Hematopoietic multipotent progenitor cell (in vitro differentiated cells): ENCODE results near the gene KRT36. TPM values are rescaled to one million over a fixed set of nuclear protein-coding genes. Genes with fewer than 3 reads are reported as not detected.

Source experiments
- DNase-seq, 3 donors: peaks; one replicate each; pipeline ENCODE4 v3.0.0-alpha.2; 2011 to 2015; ENCODE audit warnings: low read depth in 2 of 3, low spot score in 2 of 3
- total RNA-seq: library from RNA; depleted of rRNA; stranded (reverse); fragments of >200 nt; gene quantifications from one replicate; pipeline ENCODE4 v1.2.3, GENCODE V29; 2012

KRT36 gene
- total RNA-seq, 1 donor = not detected

DNA sequence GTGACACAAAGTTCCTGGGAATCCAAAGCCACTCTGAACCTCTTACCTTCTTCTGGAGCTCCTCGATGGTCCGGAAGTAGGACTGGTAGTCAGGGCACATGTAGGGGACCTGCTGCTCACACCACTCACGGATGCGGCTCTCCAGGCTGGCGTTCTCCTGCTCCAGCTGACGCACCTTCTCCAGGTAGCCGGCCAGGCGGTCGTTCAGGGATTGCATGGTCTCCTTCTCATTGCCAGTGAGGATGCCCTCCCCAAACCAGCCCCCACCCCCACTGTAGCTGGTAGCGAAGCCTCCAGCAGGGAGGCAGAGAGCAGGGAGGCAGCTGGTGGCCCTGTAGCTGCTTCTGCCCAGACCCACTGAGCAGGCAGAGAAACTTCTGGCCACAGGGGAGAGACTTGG lies 9.1 kb downstream of the KRT36 start:
- no peak for DNase-seq

DNA sequence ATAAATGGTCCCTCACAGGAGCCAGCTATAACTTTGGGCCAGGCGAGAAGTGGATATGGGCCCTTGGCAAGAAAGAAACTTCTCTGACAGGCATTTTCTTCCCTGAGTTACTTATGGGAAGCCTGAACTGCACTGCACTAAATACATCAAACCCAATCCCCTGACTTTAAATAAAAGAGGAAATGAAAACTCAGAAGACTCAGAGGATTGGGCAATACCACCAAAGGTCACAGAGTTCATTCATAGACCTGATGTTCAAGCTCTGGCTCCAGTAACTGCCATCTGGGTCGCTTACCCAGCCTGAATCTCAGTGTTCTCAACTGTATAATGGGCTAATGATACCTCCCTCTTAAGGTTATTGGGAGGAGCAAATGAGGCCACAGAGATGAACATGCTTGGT lies 9.6 kb downstream of the KRT36 start:
- DNase-seq = no peak

DNA sequence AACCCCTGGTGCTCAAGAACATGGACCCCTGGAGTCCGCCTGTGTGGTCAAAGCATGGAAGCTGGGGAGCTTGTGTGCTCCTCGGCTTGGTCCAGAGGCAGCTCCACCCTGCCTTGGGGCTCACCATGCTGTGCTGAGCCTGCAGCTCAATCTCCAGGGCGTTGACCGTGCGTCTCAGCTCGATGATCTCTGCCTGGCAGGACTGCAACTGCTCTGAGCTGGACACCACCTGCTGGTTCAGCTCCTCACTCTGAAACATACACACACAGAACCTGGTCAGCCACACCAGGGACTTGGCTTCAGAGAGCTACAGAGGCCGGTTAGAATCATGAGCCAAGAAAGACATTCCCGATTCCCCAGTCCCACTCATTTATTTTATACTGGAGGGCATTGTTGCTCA lies 11.5 kb downstream of the KRT36 start:
- DNase-seq = no peak

DNA sequence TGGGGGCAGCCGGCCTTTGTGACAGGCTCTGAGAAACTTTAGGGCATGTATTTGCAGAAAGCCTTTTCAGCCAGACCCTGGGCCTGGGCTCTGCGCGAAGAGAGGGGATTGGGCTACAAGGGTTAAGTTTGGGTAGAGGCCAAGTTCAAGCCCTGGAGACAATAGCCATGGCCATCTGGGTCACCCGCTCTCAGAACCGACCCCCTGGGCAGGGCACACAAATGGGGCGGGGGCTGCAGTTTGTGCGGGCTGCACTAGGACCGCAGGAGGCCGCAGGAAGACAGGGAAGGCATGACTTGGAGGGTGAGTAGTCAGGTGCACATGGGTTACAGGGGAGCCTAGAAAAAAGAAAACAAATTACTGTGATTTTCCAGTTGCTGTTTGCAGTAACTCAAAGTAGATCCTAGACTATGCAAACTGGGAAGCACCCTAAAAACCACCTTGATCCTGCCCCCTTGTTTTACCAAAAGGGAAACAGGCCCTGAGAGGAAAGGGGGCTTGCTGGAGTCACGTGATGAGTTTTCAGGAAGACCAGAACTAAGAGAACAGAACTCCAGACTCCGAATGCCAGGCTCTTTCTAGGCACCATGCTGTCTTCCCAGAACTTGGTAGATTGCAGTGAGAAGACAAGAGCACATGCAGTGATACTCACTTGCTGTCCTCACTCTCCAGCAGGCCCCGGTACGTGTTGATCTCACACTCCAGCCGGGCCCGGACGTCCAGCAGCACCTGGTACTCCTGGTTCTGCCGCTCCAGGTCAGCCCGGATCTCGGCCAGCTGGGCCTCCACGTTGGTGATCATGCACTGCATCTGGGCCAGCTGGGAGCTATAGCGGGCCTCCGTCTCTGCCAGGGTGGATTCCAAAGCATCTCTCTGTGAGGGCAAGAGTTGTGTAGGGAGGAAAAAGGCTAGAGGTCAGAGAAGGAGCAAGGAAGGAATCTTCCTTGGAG lies 12.6 kb downstream of the KRT36 start:
- no peak for DNase-seq

DNA sequence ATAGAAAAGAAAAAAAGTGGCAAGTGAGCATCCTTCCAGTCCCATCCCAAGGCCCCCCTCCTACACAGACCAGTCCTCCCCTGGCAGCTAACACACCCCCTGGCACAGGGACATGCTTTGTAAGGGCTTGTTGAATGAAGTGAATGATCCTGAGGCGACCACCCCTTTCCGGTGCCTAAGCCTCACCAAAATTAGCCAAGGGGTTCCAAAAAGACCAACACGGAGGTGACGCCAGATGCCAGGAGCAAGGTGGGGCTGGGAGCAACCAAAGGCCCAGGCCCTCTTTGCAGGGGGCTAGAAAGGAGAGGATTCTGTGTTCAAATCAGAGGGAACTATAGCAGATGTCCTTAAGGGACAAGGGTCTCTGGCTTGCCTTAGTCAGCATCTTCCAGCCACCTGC lies 14.3 kb downstream of the KRT36 start:
- no peak for DNase-seq

DNA sequence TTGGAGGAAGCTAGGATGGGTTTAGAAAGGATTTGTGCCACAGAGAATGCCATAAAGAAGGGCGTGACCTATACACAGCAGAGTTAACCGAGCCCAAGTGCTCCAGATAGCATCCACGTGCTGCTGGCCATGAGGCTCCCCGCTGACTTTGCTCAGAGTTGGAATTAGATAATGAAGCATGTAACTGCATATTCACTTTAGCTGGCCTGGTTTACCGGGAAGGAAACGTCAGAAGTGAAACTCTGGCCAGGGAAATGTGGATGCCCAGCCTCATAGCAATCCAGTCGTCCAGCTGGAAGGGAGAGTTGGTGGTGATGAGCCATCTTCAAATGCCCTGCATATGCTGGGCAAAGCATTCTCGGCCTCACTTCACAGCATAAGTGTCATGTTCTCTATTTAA lies 14.8 kb downstream of the KRT36 start:
- DNase-seq = no peak

DNA sequence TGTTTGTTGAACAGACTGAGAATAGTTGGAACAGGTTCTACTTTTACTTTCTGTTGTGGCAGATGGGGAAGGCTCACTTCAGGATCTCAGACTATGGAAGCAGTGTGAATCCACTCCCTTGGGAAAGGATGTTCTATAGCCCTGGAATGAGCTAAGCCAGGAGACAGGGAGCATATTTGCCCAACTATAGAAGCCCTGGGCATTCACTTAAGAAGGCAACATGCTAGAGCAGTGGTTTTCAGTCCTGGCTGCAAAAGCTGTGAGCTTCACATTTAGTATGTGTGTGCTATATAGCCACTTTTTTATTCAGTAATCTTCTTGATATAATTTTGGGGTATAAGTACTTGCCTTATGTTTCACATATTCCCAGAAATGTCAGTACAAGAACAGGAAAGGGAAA lies 21.4 kb downstream of the KRT36 start:
- no peak for DNase-seq

DNA sequence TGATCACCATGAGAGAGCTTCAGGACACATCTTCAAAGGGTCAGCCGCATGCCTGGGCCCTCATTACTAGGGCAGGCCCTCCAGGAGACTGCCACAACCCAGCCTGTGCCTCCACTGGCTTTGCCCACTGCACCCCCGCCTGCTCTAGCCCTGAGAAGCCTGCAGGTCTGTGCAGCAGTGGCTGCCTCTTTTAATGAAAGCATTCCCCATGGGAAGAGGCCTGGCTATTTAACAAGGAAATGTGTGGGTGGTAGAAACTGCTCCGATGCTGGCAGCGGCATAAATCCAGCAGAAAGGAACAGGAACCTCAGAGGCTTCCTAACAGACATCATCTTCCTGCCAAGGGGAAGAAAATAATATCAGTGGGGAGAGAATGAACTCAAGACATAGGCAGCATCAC lies 22.1 kb downstream of the KRT36 start:
- no peak for DNase-seq

DNA sequence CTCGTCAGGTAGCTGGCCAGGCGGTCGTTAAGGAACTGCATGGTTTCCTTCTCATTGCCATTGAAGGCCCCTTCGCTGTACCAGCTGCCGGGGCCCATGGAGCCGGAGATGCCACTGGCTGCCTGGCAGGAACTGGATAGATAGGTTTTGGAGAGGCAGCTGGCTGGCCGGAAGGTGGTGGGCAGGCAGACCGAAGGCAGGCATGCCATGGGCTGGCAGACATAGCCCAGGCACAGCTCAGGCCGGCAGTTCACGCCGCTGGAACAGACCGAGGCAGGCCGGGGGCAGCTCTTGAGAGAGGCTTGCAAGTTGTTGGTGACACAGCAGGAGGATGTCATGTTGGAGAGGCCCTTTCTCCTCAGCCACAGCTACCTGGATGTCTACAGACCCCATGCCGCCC lies 22.7 kb downstream of the KRT36 start, which contains the start of gene KRT32:
Gene KRT32, minus strand, starts transcription at position 399 of the 400 bp plus-strand sequence. Its CDS starts 61 bp downstream, at position 338.
- DNase-seq = no peak

DNA sequence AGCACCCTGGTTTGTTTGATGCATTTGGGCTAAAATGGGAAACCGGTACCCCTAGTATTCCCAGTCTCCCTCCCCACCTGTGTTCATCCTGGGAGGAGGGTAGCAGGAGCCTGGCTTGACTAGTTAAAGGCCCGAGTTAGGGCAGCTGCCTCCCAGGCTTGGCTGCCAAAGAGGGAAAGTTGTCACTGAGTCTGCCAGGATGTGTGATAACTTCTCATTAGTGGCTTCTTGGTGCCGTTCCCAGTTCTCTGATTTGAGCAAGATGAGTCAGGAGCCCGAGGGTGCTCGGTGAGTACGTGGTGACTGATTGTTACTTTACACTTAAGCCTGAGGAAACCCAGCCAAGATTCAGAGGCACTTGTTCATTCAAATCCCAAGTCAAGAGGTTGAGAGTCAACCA lies 25.0 kb downstream of the KRT36 start:
- DNase-seq = no peak

DNA sequence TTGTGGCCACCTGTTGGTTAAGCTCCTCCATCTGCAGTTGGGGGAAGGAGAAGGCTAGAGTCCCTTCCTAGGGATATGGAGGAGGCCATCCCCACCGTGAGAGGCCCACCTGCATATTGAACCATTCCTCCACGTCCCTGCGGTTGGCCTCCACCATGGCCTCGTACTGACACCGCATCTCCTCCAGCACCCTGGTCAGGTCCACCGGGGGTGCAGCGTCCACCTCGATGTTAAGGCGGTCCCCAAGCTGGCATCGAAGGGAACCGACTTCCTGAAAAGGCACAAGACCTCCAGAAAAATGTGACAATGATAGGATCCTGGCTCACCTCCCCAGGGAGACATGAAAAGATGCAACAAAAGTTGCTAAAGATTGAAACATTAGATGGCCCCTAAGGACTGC lies 25.5 kb downstream of the KRT36 start:
- no peak for DNase-seq

DNA sequence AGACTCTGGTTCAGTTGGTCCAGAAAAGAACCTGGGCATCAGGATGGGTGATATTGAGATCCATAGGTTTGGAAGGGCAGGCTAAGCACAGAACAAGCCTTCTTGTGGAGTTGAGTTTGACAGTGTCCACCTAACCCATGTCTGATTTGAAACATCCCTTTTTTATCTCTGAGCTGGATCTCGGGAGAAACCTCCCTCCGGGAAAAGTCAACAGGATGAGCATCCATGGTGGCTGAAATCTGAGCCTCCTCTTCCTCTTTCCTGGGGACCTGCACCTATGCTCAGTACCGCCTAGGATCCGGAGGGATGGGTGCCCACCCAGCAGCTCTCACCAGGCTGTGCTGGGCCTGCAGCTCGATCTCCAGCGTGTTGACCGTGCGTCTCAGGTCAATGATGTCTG lies 26.0 kb downstream of the KRT36 start:
- no peak for DNase-seq

DNA sequence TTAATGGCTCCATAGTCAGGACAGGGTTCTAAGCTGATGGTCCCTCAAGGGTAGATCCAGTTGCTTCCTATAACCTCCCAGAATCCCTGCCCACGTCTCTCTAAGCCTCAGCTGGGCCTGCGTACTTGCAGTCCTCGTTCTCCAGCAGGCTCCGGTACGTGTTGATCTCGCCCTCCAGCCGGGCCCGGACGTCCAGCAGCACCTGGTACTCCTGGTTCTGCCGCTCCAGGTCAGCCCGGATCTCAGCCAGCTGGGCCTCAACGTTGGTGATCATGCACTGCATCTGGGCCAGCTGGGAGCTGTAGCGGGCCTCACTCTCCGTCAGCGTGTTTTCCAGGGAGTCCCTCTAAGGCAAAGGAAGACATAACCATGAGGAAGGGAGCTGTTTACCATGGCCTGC lies 27.0 kb downstream of the KRT36 start:
- no peak for DNase-seq

DNA sequence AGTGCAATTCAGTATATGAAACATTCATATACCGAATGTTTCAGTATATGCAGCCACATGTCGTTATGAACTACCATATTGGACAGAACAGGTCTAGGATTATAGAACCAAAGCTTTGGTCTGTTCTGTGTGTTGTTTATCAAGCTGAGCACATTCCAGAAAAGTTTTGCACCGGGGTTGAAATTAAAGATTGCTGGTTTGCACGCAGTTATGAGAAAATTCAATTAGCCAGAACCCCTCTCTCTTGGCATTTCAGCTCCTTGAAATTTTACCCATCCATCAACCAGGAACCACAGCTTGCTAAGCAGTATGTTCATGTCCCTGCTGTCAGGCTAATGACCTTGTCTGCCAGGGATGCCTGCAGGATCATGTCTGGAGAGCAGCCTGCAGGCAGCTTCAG lies 32.0 kb downstream of the KRT36 start:
- no peak for DNase-seq

DNA sequence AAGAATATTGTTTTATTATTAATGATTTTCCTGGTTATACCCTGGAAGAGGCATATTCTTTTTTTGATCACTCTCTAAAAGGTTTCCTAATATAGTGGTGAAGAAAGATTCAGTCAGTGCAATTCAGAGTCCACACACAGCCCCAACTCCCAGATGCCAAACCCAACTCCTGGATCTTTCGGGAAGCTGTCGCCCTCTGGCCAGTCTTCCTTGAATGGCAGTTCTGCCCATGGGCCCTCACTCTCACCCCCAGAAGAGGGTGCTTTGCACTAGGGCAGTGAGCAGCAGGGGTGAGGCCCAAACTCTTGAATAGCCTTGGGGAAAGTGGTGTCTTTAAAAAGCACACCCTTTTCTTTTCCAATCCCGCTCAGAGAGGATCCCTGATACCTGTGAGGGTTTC lies 33.5 kb downstream of the KRT36 start:
- DNase-seq = no peak

DNA sequence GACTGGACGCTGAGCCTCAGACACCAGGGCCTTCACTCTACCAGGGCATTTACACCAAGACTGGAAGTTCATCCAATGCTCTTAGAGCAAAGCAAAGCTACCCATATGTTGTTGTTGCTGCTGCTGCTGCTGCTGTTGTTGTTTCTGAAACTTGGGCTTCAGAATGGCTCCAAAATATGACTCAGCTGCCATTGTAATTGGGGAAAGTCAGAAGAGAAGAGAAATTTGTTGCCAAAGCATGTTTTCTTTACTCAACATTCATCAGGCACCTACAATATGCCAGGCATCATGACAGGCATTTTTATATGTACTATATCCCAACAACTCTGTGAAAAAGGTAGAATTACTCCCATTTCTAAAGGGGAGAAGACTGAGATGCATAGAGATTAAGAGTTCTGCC lies 34.5 kb downstream of the KRT36 start:
- DNase-seq = no peak

DNA sequence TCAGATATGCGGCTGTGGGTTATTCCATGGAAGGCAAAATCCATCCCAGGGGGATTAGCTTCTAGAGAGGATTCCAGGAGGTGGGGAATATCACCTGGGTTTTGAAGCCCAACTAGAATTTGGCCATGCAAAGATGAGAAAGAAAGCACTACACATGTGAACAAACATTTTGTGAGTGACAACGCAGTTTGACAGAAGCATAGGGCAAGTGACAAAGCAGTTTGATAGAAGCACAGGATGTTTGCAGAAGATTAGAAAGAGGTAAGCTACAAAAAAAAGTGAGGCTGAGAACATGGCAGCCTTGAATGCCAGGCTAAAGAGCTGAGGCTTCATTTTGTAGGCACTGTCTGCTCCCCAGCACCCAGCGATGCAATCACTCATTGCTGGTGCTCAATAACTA lies 36.6 kb downstream of the KRT36 start:
- DNase-seq = peak in 2 of 3 donors; percentile 1 to 44

DNA sequence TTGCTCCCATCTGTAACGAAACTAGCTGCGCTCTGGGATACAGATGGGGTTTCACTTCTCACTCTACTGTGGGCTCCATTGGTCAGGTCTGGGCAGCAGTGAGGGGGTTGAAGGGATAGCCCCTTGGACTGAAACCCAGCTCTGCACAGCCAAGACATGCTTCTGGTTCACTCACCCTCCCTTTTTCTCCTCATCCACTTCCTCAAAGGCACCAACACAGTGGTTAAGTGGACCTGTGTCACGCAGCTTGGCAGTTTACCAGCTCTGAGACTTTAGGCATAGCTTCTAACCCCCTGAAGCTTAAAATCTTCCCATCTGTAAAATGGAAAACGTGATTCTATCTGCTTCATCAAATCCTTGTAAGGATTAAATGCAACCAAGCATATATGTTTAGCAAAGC lies 37.4 kb downstream of the KRT36 start:
- DNase-seq = peak in 2 of 3 donors; percentile 55 to 93

DNA sequence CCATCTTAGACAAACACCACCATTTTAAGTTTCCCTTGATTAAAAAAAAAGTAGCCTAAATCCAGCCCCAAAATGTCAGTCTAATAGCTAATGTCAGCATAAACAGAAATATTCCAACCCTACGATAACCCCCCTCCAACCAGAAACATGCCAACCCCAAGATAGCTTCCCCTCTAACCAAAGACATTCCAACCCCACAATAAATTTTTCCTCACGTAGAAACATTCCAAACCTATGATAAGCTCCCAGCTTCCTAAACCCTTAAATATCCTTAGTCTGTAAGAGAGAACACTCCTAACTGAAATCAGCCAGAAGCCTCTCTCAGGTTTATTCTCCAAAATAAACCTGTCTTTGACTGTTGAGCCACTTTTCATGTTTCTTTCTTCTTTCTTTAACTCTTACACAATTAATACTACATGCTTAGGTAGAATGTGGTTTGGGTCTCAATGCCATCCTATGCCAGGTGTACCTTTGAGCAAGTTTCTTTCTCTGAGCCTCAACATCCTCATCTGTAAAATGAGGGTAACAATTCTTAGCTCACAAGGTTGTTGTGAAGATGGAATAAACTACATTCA lies 38.5 kb downstream of the KRT36 start:
- no peak for DNase-seq

DNA sequence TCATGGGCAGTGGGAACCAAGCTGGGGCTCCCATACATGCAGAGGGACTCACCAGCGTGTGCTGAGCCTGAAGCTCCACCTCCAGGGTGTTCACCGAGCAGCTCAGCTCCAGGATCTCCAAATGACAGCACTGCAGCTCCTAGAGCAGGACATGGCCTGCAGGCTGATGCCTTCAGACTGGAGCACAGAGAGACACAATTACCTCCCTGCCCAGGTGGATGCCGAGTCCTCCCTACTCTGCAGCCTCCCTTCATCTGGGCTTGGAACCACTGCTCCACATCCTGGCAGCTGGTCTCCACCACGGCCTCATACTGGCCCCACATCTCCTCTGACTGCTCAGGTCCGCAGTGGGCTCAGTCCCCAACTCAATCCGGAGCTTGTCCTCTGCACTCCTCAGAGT lies 40.7 kb downstream of the KRT36 start:
- no peak for DNase-seq

DNA sequence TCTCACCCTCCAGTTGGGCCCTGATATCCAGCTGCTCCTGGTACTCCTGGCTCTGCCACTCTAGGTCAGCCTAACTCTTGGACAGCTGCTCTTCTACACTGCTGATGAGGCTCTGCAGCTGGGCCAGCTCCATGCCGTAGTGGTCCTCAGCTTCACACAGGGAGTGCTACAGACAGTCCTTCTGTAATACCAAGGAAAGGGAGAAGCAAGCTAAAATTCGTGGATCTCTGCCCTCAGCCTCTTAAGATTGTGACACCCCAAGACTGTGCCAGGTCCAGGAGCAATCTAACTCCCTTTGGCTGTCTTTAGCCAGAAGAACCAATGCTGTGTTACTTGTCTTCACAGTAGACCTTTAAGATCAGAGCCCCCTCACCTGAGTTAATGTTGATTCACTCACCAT lies 41.2 kb downstream of the KRT36 start:
- no peak for DNase-seq

DNA sequence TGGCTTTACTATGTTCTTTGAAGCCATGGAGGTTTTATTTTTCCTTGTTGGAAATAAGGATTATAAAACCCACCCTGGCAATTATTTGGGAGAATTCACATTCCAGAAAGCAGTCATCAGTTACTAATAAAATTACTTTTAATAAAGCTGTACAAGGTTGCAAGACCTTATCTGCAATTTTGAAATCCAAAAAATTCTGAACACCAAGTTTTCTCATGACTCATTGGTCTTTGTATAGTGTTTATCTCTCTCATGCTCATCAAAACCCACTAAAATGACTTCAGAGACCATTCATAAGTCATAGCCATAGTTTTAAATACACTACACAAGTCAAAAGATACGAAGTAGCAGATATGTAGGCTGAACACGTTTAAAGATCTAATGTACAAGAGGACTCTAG lies 42.9 kb downstream of the KRT36 start:
- no peak for DNase-seq
